ENCODE data around the gene HES7.
A peak's percentile ranks its signal among the peaks of the same experiment; 100 is the strongest.

HES7 gene

DNA sequence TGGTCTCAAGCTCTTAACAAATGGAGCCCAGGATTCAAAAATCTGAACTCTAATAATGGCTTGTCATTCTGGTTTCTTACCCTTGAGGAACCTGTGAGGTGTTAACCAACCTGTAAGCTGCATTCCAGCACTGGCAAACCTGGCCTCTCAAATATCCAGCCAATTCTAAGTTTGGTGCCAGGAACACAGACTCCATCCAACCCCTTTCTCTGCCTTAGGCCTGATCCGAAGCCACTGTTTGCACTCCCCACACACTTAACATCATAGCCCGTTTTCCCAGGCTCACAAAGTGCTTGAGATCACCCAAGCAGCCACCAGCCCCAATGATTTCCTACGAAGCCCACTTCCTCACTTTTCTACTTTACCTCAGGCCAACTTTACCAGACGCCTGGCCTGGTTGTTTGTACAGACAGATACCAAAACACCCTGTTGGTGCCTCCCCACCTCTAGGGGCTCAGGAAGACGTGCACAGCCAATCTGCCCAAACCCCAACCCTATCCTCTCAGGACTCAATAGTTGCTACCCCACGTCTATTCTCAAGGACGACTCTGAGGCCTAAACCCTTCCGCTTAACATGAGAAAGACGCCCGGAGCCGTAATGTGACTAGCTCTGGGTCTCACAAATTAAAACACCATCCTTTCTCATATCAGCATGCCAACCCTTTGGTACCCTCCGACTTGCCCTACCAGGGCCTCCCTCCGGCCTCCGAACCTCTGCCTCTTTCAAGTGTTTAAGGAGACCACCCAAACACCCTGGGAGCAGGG, 31.5 kb upstream of the HES7 start:
- no peak for DNase-seq (ENCODE audit: low read depth)

DNA sequence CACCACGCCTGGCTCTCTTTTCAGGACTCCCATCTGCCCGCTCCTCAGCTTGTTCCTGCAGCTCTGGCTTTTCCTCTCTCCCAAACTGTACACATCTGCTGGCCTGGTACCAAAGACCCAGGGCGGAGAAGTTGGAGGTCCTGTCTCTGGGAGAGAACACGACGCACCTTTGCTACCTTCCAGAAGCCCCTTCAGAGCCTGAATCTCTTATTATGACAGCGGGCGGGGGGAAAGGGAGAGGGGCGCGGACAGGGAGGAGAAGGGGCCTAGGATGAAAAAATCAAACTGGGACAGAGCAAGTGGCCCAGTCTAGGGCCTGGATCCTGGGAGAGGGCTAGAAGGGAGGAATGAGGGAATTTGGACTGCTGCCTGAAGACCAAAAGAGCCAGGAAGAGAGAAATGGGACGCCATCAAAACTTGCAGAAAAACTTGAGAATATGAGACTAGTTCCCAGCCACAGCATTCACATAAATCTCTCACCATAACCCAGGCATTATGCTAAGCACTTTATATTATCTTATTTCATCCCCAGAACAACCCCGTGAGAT, 30.8 kb upstream of the HES7 start:
- no peak for DNase-seq (ENCODE audit: low read depth)

DNA sequence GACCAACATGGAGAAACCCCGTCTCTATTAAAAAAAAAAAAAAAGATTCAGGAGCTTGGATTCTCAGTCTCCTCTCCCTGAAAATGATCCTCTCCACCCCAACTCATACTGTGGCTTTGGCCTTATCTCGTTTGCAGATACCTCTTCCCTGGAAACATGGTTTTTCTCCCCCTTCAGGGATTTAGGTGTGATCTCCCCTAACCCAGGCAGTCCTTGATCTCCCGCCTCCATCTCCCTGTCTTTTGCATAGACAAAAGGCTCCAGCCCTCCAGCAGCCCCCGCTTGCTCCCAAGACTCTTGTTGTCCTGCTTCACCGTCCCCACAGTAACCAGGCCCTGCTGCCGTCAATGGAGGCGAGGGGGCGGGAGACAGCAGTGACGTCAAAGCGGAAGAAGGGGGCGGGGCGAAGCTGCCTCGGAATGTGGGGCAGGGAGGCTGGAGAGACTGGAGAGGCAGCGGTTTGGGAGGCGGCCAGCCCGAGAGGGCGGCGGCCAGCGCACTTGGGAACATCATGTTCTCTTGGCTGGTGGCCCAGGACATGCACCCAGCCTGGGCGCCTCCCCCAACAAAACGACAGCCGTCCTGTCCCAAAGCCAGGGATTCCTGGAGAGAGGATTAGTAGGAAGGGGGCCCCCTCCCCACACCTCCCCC, 30.2 kb upstream of the HES7 start:
- DNase-seq (ENCODE audit: low read depth), result peak; percentile 76

DNA sequence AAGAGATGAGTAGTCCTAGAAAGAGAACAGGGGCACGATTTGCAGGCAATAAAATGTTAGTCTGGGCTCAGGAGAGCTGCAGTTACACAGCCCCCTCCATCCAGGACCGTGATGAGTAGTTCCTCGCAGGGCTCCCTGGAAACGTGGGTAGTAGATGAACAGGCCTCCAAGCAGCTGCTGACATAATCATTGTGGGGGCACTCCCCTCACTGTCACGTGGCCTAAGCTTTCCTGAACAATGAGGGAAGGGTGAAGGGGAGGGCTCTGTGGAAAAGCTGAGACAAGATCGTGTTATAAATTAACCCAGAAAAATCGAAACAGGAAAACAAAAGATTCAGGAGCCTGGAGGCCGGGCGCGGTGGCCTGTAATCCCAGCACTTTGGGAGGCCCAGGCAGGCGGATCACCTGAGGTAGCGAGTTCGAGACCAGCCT, 29.6 kb upstream of the HES7 start:
- DNase-seq (ENCODE audit: low read depth), result no peak

DNA sequence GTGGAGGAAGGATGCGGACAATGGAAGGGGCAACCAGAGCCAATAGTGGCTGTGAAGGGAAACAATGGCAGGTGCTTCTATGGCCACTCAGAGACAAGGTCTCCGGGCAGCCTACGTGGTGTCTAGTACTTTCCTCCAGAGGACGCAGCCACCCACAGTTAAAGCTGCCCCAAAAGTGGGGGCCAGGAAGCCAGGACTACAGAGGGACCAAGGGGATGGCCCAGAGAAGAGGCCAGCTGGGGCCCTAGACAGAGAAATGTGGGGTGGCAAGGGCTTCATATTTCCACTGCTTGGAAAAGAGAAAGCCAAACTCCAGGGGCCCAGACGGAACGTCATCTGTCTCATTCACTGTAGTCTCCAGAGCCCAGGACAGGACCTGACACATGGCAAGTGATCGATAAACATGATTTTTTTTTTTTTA, 29.1 kb upstream of the HES7 start:
- DNase-seq (ENCODE audit: low read depth), result no peak

DNA sequence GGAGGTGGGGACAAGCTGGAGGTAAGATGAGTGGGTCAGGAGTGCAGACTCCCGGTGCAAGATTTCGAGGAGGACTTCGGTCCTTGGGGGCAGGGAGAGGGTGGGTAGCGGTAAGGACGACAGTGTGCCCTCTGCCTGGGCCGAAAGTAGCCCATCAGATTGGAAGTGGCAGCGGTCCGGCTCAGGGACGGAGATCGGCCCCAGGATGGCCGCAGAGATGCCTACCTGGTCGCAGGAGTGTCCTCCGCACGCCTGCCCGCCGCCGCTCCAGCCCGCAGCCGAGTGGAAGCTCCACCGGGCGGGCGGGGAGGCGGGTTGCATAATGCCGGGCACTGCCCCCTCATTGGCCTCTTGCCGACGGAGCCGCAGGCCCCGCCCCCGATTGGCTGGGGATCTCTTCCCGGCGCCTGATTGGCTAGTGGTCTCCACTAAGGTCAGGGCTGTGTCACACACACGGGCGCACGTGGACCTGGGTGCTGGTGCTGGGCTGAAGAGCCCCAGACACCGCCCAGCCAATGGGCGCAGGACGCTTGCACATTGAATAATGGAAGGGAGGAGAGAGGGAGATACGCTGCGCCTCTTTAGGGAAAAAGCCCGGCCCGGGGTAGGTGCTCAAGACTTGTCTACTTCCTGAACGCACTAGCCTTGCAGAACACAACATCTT, 28.3 kb upstream of the HES7 start, which contains the start of gene PER1:
Gene PER1 (minus strand): TSS at position 293 of the 664 bp plus-strand sequence. CDS start 1,698 bp downstream, outside the sequence.
- DNase-seq (ENCODE audit: low read depth), result peak; percentile 76

DNA sequence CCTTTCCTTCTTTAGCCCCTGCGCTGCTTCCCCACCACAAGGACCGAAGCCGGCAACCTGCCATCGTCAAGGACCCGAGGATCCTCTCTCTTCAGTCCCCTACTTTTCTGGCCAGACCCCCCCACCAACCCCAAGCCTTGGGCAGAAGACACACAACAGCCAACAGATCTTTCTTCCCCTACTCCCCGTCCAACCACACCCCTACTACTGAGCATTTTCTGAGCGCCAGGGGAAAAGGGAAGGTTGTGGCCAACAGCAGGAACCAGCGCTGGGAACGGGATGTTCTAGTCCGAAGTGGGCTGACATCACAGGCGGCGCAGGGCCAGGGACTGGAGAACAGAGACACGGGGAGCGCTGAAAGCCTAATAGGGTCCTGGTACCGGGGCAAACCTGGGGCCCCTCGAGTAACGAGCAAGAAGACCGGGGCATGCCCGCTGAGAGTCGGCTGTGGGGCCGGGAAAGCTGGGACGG, 27.8 kb upstream of the HES7 start:
- no peak for DNase-seq (ENCODE audit: low read depth)

DNA sequence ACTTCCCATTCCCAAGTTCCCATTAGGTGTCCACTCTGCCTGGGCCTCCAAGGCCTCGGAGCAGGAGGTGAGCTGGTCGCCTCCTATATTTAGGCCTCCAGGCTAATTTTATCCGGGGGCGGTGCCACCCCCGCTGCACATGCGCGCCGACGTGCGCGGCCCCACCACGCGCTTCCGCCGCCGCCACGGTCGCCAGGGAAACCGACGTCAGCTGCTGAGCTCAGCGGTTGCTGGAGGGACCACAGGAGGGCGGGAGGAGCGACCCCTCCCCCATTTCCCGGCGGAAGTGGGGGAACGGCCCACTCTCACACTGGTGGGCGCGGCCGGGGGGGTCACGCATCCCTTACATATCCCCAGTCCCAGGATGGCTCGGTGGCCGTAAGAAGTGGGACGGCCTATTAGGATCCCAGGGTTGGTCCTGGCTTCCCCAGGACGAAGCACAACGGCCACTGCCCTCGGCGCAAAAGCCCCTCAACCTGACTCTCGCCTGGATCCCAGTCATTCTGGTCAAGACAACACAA, 27.3 kb upstream of the HES7 start:
- DNase-seq (ENCODE audit: low read depth), result peak; percentile 89

DNA sequence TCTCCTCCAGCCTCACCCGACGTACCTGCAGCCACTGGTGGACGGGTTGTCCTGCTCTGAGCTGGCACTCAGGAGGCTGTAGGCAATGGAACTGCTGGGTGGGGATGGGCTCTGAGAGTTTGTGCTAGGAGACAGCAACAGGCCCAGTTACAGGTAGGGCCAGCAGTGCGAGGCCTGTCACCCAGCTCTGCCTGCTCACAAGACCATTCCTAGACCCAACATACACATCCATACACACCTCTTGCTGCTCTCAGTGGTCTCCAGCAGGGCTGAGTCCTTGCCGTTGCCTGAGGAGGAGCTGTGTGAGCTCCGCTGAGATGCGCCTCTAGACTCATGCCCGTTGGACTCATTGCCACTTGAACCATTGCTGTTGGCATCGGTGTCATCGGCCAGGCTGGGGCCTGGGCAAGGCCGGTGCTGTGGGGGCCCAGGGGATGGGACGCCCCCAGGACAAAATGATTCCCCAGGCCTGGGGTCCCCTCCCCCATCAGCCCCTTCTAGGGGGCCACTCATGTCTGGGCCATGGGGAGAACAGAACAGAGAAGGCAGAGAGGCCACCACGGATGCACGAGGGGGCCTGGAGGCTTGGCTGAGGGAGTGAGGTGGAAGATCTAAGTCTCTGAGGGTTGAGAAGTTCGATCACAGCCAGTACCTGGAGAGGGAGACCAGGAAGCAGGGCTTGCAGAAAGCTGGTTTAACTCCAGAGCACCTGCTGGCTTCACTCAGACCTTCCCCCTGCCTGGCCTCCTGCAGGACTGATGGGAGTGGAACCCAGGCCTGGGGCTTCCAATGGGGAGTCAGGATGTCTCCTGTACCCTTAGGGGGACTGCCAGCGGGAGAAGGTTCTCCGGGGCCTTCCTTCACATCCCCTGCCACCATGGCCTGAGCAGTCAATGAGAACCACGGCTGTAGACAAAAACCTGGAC, 26.6 kb upstream of the HES7 start:
- DNase-seq (ENCODE audit: low read depth), result no peak

DNA sequence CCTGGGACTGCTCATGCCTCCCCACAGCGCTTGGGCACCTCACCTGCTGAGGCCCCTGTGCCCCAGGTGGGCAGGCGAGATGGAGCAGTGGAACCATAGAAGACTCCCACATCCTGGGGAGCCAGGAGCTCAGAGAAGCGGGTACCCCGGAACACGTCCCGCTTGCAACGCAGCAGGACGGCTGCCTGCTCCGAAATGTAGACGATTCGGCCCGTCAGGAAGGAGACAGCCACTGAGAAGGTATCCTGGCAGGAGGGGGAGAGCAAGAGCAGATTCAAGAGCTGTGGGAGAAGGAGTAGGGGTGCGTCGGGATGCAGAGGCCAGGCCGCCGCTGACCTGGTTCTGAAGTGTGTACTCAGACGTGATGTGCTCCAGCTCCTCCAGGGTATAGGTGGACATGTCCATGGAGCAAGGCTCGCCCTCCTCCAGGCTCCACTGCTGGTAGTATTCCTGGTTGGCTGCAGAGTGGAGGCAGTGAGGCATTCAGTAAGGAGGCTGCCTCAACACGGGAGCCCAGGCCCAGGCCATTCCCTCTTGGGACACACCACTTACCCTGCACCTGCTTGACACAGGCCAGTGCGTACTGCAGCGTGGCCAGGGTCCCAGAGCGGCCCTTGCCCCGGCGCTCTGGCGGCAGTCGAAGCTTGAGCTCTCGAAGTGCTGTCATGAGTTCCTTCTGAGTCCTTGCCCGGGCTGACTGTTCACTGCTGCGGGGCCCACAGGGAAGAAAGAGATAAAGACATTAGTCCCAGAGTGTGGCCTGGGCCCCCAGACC, 25.7 kb upstream of the HES7 start:
- DNase-seq (ENCODE audit: low read depth), result no peak

DNA sequence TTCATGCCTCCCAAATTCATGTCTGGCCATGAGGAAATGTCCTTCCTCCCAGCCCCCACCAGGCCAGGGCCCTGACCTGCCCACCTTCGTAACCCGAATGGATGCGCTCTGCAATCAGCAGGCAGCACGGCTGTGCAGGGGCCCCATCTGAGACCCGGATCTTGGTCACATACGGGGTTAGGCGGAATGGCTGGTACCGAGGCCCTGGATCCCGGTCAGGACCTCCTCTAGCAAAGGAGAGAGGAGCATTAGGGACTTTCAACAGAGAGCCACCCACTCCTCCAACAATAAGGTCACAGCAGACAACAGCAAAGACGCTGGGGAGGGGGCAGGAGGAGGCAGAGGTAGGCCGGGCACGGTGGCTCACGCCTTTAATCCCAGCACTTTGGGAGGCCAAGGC, 24.7 kb upstream of the HES7 start:
- no peak for DNase-seq (ENCODE audit: low read depth)

DNA sequence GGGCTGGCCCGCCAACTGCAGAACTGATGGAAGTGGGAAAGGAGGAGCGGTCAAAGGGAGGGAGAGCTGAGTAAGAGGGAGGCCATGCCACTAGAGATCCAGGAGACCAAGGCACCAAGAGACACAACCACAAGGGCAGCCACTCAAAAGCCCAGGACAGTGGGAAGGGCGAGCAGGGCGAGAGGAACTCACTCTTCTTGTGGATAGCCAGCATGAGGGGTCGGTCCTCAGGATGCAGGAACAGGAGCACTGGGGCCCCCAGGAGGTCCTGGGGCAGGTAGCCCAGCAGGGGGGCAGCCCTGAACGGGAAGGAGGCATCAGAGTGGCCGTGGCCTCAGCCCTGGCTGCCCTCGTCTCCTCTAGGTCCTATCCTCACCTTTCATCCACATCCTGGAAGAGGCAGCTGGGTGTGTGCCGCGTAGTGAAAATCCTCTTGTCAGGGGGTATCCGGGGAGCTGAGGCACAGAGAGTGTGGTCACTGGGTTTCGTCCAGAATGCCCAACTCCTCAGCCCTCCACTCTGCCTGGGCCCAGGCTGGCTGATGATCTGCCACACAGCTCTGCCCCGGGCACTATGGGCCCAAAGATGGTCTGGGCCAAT, 24.0 kb upstream of the HES7 start:
- DNase-seq (ENCODE audit: low read depth), result no peak

DNA sequence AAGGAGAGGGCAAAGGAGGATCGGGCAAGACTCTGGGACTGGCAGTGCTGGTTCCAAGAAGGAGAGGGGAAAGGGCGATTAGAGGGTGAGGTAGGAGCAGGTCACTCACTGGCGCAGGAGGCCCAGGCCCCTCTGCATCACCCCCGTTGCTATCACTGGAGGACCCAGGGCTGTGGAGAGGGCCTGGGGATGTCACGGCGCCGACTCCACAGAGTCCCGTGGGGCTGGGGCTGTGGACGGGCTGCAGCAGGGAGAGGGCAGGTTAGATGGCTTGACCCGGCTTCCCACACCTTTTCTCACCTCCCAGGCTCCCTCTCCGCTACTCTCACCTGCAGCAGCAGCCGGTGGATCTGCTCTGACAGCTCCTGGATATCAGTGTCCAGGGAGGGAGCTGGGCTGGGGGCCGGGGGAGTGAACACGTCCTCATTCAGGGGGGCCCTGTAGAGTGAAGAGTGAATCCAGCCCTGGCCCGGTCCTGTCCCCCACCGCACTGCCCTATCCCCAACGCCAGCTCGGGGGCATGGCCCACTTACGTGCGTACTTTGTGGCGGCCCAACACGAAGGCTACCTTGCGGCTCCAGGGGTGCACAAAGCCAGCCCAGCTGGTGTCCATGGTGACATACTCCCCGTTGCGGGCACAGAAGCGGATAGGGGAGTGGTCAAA, 23.4 kb upstream of the HES7 start:
- no peak for DNase-seq (ENCODE audit: low read depth)

DNA sequence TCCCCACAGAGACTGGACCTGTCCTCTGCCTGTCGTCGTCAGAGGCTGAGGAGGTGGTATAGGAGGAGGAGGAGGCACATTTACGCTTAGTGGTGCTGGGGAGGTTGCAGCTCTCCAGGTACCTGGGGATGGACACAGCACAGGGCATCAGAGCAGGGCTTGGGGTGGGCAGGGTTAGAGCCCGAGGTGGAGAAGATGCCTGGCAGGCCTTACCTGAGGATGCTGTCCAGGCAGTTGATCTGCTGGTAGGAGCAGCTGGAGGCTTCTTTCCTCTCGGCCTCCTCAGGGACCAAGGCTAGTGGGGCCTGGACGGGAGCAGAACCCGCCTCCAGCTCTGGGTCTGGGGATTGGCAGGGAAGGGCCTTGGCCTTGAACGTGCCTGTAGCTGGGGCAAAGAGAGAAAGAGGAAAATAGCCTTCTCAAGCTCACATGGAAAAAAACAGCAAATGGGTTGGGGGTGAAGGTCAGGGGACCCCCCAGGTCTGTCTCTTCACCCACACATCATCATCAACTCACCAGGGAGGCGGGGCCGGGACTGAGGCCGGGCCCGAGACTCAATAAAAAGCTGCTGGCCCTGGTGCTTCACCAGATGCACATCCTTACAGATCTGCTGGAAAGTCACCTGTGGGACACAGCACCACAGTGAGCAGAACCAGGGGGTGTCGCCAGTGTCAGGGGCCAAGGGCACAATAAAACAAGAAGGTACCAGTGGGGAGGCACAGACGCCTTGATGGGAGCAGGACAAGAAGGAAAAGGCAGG, 22.7 kb upstream of the HES7 start:
- no peak for DNase-seq (ENCODE audit: low read depth)

DNA sequence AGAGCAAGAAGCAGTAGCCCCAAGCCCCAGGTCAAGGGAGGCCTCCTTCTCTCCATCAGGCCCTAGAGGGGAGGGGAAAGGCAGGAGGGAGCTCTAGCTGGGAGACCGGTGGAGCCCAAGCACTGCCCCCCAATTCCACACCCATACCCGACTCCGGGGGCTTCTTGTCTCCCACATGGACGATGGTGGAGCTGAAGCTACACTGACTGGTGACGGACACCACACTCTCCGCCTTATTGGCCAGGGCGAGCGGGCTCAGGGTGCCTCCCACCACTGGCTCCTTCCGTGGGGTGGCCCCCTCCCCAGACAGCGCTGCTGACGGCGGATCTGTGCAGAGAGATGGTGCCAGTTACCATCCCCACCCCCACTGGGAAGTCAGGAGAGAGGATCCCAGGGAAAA, 21.9 kb upstream of the HES7 start:
- DNase-seq (ENCODE audit: low read depth), result no peak

DNA sequence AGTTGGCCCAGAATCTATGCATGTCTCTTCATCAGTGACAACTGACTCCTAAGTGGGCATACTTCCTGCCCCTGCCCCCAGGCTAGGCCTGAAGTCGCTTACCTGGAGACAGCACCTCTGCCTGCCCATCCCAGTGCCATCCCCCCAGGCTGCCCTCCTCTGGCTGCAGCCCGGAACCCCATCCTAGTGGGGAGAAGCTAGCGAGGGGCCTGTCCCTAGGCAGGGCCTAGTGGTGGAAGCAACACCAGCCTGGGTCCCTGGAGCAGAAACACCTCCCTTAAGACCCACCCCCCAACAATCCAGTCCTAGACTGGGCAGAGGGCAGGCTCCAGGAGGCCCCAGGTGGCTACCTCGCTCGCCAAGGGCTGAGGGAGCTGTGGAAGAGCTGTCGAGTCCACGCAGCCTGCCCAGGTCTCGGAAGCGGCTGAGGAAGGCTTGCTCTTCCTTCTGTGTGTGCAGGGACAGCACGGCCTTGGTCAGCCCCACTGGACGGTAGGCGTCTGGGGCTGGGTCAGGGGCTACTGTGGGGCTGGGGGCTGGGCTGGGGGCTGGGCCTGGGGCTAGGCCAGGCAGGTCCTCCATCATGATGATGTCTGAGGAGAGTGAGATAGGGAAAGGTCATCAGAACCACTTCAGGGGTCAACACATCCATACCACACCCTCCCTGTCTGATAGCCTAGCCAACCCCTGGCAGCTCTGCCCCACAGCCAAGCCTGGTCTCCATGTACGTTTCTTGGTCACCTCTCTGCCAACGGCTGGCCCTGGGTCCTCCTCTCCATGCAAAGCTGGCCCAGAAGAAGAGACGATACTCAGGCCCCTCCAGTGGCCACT, 20.7 kb upstream of the HES7 start:
- no peak for DNase-seq (ENCODE audit: low read depth)

DNA sequence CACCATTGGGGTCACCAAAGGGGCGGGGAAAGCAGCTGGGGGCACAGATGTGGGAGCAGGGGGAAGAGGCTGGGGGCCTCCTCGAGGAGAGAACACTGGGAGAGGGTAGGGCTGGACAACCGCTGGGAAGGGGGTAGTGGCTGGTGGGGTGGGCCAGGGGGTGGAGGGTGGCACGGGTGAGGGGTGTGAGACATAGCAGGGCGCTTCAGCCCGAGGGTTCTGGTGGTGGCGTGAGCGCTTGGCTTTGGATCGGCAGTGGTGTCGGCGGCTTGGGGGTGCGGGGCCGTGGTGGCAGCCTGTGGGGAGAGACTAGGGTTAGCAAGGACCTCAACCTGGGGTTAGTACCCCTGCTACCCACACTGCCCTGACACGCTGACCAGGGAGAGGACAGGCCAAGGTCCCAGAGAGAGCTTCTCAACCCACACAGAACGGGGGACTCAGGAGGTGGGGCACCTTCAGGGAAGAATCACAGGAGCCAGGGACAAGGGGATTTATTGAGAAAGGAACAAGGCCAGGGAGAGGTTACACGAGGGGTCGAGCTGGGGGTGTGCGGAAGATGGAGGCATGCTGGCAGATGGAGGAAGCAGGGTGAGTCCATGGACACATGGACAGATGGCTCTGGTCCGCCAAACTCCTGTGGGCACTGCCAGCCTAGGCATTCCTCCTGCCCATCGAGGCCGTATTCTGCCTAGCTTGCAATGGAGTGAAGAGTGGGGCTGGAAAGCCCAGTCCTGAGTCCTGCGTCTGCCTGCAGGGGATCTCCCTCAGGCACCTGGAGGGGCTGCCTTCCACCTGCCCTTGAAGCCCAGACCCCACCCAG, 19.9 kb upstream of the HES7 start:
- no peak for DNase-seq (ENCODE audit: low read depth)

All from activated T-helper 1 cell treated with Interleukin-2 at 50 U/mL for 16 hours (primary cell).